Hematopoietic multipotent progenitor cell treated with erythropoietin and hydrocortisone succinate and interleukin-3 and kit ligand, for 6 days (in vitro differentiated cells): Measurements from ENCODE around the gene METTL8.
"Not testable (repeated sequence)": the region's sequence is repeated elsewhere in the genome, so short reads cannot be mapped to it uniquely, and the experiment has no call there.

ENCODE experiments used
- DNase-seq: peaks from one replicate; pipeline ENCODE4 v3.0.0-alpha.2; 2015

METTL8 gene

GRCh38 chr2:171344182-171344581 is 89.6 kb downstream of the METTL8 start:
- DNase-seq: no peak

GRCh38 chr2:171342067-171342413 is 91.8 kb downstream of the METTL8 start:
- peak; percentile 24 for DNase-seq

- no peak for DNase-seq
These were observed 92.3 kb downstream of the METTL8 start for GRCh38 chr2:171341394-171342066.

- DNase-seq: no peak
These were observed 98.8 kb downstream of the METTL8 start for GRCh38 chr2:171334946-171335345.

GRCh38 chr2:171334171-171334570 is 99.6 kb downstream of the METTL8 start:
- no peak for DNase-seq

- no peak for DNase-seq
These were observed 103.4 kb downstream of the METTL8 start for GRCh38 chr2:171330155-171330956.

- no peak for DNase-seq
These were observed 106.7 kb downstream of the METTL8 start for GRCh38 chr2:171327043-171327496.

GRCh38 chr2:171325886-171326585 is 107.8 kb downstream of the METTL8 start:
- DNase-seq: no peak

GRCh38 chr2:171323971-171324528 is 109.7 kb downstream of the METTL8 start:
- DNase-seq: no peak

GRCh38 chr2:171322928-171323327 is 110.9 kb downstream of the METTL8 start:
- DNase-seq: no peak

- no peak for DNase-seq
These were observed 113.1 kb downstream of the METTL8 start for GRCh38 chr2:171320731-171321130.

GRCh38 chr2:171320208-171320621 is 113.6 kb downstream of the METTL8 start:
- DNase-seq: no peak

- no peak for DNase-seq
These were observed 114.5 kb downstream of the METTL8 start for GRCh38 chr2:171319164-171319810.

GRCh38 chr2:171318463-171318934 is 115.3 kb downstream of the METTL8 start:
- DNase-seq: no peak

- no peak for DNase-seq
These were observed 116.2 kb downstream of the METTL8 start for GRCh38 chr2:171317492-171318125.

GRCh38 chr2:171316755-171317337 is 116.9 kb downstream of the METTL8 start:
- no peak for DNase-seq

GRCh38 chr2:171316220-171316619 is 117.6 kb downstream of the METTL8 start:
- DNase-seq: no peak

GRCh38 chr2:171315781-171316180 is 118.0 kb downstream of the METTL8 start:
- DNase-seq: no peak

GRCh38 chr2:171312182-171312581 is 121.6 kb downstream of the METTL8 start:
- not testable (repeated sequence) for DNase-seq

- DNase-seq: not testable (repeated sequence)
These were observed 122.2 kb downstream of the METTL8 start for GRCh38 chr2:171311589-171311988.

GRCh38 chr2:171310889-171311288 is 122.9 kb downstream of the METTL8 start:
- no peak for DNase-seq
